Measurements from ENCODE around the gene SPTBN2.
"Not testable (repeated sequence)": the region's sequence is repeated elsewhere in the genome, so short reads cannot be mapped to it uniquely, and the experiment has no call there.

Gene SPTBN2

DNA sequence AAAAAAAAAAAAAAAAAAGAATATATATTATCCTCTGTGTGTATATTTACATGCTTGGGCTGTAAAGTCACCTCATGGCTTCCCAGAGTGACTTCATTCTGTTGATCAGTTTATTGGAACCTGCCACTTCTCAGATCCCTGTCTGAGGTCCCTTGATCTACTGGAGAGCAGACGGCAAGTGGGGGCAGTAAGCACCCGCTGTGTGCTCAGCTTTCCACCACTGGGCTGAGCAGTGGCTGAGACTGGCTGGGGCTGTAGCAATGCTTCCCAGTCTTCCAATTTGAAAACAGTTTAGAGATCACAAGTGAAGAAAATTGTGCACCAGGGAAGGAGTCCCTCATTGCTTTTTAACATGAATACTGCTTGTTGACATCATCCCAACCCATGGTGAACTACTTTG, 44.4 kb downstream of the SPTBN2 start:
- DNase-seq (ENCODE audit: low read depth): no peak

DNA sequence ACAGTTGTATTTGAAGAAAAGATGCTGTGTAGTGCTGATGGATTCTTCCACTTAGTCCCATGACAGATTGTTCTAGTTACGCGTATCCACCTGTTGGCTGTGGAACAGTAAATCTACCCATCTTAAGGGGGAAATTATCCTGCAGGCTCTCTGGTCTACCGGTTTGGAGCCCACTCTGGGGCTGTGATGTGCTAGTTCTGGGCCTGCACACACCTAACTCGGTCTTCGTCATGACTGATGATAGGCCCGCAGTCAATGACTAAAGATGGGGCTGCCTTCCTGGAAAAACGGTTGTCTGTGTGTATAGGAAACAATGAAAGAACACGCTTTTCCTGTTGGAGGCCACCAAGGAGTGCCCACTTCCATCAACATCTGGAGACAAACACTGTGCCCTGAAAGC, 45.1 kb downstream of the SPTBN2 start:
- no peak for DNase-seq (ENCODE audit: low read depth)

DNA sequence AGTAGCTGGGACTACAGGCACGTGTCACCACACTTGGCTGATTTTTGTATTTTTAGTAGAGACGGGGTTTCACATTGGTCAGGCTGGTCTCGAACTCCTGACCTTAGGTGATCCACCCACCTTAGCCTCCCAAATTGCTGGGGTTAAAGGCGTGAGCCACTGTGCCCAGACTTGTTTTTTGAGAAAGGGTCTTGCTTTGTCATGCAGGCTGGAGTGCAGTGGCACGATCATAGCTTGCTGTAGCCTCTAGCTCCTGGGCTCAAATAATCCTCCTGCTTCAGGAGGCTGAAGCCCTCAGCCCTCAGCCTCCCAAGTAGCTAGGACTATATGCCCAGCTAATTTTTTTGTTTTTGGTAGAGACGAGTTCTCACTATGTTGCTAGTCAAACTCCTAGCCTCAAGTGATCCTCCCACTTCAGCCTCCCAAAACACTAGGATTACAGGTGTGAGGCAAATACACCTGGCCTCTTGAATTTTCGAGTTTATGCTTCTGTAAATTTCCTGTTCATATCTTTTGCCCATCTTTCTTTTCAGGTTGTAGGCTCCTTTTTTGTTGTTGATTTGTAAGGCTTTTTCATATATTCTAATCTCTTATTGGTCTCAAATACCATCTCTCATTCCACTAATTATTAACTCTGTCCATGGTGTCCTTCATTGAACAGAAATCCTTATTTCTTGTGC, 47.9 kb downstream of the SPTBN2 start:
- DNase-seq (ENCODE audit: low read depth): no peak

DNA sequence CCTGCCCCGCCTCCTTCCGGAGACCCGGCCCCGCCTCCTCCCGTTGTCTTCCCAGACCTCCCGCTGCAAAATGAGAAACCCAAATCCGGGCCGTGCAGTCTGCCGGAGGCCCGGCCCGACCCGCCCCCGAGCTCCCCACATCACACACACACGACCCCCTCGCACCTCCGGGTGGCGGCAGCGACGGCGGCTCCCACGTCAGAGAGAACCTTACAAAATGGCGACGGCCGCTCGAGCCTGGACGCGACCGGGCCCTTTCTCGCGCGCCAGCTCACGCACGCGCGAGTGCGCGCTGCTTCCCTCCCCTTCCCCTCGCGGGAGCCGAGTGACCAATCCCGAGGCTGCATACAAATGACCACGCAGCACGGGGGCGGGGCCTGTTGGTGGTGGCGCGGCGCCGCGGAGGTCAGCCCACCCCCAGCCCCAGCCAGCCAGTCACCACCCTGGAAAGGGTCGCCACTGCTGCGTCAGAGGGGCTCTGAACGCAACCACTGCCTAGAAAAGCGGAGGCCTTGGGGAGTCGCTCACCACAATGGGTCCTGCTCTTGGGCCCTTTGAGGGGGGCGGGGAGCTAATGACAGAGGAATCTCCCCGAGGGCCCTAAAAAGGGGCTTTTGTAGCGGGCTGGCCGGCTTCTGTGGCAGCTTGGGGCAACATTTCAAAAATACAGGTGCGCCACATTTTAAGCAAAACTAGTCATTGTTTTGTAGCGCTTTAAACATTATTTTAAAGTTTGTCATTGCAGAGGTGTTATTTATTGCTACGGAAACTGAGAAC, 51.2 kb downstream of the SPTBN2 start, which contains the start of gene RBM4B:
Gene RBM4B (minus strand): TSS at position 289 of the 777 bp plus-strand sequence. CDS start 808 bp downstream, outside the sequence.
- DNase-seq (ENCODE audit: low read depth): peak; percentile 92

DNA sequence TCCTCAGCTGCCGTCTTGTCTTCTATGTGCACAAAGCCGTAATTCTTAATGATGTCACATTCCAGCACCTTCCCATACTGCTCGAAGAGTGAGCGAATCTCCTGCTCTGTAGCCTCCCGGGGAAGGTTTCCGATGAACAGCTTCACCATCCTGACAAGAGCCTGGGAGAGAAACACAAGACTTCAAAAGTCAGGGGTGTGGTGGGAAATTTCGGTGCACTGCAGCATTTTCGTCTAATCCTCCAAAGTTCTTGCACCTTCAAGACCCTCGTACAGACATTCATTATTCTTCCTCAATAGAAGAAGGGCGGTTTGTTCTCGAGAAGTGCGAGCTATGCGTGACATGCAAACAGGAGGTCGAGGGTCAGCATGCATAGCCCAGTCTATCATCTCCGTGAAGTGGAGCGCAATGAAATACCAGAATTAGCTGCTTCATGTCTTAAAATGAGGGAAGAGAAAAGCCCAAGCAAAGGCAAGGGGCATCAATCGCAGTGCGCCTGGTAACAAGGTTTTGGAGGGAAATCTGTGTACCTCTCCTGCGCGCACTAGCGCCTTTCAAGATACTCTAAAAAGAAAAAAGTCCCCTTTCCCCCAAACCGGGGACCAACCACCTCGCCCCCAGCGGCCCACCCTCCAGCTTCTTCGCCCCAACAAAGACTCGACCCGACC, 52.0 kb downstream of the SPTBN2 start:
- DNase-seq (ENCODE audit: low read depth): no peak

DNA sequence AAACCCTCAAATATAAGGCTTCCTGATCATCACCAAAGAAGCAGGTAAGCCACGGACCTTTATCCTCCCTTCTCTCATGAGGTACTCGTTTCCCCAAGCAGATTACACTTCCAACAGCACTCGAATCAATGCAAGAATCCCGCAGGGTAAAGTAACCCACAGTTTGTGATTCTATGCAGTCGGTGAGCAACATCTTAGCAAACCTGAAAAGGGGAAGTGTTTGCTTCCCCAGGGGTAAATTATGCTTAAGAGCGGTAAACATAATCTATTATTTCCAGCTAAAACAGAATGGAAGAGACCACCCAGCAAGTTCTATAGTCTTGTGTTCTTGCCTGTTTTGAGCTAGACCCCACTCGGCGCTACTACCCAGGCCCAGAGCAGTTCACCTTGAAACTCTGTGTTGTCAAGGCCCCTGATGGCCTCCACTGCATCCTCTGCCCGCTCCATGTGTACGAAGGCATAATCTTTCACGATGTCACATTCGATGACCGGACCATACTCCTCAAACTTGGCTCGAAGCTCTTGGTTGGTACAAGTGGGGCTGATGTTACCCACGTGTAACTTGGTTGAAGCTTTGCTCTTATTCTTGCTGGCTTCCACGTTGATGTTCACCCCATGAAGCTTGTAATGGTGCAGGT, 52.6 kb downstream of the SPTBN2 start:
- DNase-seq (ENCODE audit: low read depth): no peak

DNA sequence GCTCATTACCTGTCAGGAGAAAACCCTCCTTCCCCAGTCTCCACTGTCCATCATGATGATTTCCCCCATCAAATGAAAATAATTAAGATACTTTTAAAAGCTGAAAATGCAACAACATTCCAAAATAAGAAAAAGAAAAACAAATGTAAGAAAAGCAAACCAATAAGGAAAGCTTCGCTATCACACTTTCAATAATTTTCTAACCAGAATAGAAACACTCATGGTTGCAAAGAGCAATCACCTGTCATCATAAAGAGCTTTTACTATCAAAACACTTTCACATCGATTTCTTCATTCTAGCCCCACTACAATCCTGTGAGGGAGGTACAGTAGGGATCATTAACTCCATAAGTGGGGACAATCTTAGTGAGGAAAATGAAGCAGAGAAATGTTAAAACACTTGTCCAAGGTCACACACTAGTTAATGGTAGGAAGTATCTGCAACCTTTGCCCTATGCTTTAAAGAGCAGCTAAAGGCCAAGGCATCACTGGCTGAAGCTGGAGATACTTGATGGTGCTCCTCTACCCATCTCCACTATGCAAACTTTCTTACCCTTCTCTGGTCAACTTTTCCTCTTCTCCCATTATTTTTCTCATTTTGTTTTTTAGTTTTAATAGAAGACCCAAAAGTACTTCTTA, 53.9 kb downstream of the SPTBN2 start:
- no peak for DNase-seq (ENCODE audit: low read depth)

DNA sequence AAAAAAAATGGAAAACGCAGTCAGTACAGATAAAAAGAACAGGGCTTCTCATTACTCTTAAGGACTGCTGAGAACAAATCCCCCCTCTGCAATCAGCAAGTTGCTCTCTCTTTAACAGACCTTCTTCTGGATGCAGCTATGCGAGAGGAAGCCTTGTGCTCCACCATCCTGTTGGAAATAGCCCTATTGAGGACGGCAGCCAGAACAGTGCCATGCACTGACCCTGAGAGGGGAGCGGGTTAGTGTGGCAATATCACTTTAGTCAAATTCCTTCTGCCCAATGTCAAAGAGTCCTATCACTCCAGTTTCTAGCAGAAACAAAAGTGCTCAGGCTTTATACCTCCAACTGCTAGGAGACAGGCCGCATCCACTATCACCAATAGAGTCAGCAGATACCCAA, 58.2 kb downstream of the SPTBN2 start:
- DNase-seq (ENCODE audit: low read depth): no peak

DNA sequence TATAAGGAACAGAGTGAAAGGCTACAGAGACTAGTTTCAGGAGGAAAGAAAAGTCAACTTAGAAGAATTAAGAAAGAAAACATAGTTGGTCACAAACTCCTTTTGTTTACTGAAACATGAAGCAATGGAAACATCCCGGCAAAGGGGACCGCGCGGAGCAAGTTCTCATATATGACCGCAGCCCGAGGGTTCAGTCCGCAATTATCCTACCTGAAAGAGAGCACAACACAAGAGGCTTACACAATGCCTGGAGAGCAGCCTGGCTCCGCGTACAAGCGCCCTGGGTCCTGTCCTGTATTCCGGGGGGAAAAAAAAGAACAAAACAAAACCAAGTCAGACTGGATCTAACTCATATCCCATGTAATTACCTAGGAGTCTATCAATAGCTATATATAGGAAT, 63.6 kb downstream of the SPTBN2 start:
- DNase-seq (ENCODE audit: low read depth): no peak

DNA sequence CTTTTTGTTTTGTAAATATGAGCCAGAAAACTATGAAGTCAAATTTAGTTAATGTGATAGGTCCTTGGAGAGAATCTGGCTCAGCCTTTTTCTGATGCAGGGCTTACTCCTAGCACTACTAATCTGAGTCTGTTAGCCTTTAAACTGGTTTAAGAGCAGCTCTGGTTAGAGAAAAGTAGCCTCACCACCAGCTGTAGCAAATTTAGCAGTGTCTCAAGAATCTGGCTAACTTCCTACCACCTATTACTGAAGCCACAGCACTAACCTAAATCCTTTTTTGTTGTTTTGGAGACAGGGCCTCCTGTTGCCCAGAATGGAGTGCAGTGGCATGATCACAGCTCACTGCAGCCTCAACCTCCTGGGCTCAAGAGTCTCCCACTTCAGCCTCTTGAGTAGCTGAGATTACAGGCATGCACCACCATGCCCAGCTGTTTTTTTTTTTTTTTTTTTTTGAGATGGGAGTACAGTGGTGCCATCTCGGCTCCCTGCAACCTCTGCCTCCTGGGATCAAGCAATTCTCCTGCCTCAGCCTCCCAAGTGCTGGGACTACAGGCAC, 65.2 kb downstream of the SPTBN2 start:
- DNase-seq (ENCODE audit: low read depth): no peak

DNA sequence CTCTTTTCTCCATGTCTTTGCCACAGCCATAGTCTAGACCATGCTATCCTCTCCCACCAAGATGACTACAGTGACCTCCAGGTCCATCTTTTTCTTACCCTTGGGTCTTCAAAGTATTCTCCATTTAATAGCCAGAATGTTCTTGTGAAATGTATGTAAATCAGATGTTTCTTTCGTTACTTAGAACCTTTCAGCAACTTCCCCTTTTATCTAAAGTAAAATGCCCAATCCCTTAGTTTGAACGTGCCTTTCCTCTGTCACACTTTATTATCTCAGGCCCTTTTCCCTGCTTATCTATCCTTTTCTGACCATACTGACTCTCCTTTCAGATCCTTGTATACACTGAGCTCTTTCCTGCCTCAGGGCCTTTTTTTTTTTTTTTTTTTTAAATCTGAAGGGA, 69.3 kb downstream of the SPTBN2 start:
- no peak for DNase-seq (ENCODE audit: low read depth)

DNA sequence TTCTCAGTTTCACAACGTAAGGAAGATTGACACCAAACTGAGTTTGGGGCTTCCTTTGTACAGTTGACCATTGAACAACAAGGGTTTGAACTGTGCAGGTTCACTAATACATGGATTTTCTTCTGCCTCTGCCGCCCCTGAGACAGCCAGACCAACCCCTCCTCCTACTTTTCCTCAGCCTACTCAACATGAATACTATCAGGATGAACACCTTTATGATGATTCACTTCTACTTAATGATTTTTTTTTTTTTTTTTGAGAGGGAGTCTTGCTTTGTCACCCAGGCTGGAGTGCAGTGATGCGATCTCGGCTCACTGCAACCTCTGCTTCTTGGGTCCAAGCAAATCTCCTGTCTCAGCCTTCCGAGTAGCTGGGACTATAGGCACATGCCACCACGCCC, 75.9 kb downstream of the SPTBN2 start:
- no peak for DNase-seq (ENCODE audit: low read depth)

DNA sequence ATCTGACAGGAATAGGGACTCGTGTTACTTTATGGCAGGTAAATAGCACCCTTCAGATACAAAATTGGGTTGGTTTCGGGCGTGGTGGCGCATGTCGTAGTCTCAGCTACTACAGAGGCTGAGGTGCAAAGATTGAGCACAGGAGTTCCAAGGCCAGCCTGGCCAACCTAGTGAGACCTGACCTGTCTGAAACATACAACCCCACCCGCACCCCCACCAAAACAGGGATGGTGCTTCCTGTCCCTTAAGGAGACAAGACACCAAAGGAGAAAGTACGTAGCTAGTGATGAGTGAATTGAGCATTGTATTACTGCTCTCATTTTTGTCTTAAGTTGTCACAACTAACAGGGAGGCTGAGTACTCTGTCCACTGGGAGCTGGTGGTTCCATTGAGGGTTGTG, 76.4 kb downstream of the SPTBN2 start:
- DNase-seq (ENCODE audit: low read depth): no peak

DNA sequence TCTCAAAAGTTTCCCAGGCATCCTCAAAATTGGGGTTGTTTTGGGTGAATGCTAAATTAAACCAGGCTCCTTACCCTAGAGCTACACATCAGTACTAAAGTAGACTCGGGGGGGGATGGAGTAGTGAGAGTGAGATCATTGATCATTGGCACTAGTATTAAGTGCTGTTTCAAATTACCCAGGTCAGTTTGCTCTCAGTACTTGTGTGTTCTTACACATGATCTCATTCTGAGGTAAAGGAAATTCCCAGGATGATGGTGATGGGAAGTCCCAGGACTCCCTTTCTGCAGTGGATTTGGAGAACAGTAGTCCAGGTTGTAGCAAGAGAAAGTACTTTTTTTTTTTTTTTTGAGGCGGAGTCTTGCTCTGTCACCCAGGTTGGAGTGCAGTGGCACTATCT, 78.0 kb downstream of the SPTBN2 start:
- DNase-seq (ENCODE audit: low read depth): no peak

DNA sequence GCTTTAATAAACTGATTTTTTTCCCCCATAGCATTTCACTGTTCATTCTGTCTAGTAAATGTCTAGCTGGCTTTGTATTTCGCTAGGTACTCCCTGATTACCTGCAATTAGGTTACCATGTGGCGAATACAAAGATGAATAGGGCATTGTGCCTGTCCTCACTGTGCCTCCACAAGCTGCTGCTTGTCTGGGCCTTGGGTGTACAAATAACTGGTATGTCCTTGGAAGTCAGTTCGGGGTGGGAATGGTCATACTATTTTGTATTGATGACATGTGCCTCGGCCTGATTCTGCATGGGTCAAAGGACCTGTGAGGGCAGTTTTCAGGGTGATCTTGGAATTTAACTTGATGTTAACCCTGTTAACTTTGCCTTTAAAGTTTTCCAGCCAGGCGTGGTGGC, 79.1 kb downstream of the SPTBN2 start:
- no peak for DNase-seq (ENCODE audit: low read depth)

DNA sequence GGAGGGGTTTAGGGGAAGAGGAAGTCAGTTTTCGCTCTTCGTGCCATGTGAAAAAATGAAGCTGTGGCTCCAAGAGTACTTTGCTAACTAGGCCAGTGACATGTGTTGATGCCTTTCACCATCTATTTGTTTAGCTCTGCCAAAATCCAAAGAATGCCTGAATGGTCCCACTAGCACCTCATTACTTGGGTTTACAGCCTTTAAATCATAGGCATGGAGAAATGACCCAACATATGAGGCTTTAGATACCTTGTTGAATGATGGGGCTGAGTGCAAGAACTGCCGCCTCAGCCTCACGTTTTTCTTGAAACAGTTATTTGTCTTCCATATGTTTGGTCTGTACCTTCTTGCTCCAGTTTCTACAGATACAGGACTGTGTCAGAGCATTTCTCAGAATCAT, 82.2 kb downstream of the SPTBN2 start:
- DNase-seq (ENCODE audit: low read depth): no peak

DNA sequence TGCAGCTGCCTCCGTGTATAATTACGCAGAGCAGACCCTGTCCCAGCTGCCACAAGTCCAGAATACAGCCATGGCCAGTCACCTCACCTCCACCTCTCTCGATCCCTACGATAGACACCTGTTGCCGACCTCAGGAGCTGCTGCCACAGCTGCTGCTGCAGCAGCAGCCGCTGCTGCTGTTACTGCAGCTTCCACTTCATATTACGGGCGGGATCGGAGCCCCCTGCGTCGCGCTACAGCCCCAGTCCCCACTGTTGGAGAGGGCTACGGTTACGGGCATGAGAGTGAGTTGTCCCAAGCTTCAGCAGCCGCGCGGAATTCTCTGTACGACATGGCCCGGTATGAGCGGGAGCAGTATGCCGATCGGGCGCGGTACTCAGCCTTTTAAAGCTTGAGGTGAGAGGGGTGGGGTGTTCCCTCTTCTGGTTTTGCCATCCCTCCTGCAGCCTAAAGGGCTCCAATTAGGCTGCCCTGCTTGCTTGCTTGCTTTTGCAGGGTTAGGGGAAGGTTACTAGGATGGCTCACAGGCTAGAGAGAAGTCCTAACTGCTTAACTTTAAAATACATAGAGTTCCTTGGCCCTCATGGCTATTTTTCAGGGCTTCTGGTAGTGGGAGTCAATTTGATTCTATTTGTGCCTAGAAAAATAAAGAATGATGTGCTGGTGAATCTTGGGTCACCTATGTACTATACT, 85.1 kb downstream of the SPTBN2 start:
- no peak for DNase-seq (ENCODE audit: low read depth)

DNA sequence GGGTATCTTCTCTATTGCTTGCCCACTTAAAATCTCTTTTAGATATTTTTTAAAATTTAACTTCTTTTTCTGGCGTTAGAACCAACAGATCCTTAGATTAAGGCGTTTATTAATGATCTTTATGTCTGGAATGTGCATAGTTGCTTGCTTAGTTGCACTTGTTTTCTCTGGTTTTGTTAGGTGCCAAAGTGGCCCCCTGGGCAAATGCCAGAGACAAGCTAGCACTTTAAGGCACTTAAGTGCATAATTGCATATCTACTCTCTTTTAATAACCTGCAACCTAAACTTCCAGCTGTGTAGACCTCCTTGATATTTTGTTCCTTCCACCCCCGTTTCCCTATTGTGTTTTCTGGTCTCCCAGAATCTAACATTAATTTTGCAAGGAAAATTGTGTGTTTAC, 87.2 kb downstream of the SPTBN2 start:
- DNase-seq (ENCODE audit: low read depth): no peak

DNA sequence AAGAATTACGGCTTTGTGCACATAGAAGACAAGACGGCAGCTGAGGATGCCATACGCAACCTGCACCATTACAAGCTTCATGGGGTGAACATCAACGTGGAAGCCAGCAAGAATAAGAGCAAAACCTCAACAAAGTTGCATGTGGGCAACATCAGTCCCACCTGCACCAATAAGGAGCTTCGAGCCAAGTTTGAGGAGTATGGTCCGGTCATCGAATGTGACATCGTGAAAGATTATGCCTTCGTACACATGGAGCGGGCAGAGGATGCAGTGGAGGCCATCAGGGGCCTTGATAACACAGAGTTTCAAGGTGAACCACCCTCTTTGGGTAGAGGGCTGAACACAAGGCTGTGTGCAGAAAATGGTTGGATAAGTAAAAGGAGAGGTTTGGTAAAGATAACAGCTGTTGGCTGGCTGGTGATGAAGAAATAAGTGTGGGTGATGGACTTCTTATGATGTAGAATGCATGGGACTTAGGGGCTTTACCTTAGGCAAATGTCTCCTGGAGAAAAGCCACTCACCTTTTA, 89.1 kb downstream of the SPTBN2 start:
- not testable (repeated sequence) for DNase-seq (ENCODE audit: low read depth)

DNA sequence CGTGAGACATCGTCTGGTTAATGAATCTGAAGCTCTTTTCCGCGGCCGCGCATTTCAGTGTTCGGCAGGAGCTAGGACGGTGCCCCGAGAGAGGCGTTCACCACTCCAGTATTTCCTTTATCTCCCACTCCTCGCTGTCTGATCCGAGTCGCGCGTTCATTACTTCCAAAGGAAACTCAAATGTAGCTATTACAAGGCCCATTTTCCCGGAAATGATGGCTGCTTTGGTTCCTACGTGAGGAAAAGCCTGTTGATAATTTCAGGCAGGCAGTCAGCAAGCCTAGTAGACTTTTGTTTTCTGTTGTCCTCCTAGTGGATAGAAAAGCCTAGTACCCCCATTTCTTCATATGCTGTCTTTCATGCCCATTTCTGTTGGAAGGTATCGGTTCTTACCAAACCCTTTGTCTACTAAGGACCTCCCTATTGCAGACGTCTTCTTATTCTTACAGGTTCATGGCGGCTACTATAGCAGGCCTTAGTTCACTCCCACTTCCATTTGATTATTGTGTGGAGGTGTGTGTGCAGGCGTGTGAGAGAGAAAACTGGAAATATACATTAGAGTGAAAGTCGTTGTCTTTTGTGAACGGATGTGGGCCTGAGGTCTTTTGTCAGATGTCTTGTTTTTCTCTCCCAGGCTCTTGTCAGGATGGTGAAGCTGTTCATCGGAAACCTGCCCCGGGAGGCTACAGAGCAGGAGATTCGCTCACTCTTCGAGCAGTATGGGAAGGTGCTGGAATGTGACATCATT, 89.8 kb downstream of the SPTBN2 start:
- no peak for DNase-seq (ENCODE audit: low read depth)

All from HS-27A (cell line).